Cardiac muscle cell (in vitro differentiated cells and primary cell): ENCODE results near the gene BMX. TPM values are rescaled to one million over a fixed set of nuclear protein-coding genes. Genes with fewer than 3 reads are reported as not detected.

ENCODE experiments used
- DNase-seq, 2 donors: peaks; one replicate each; pipeline versions ENCODE4 v3.0.0 to v3.0.0-alpha.2; 2010 to 2017; ENCODE audit warnings: low read depth in 1 of 2, low spot score in 1 of 2
- H3K27ac ChIP-seq: fragments of 200-600 bp; sonication (generic); 2 replicates; pipeline ENCODE4 v1.5.1; 2016
- H3K27me3 ChIP-seq: fragments of 200-600 bp; sonication (generic); 2 replicates; pipeline ENCODE4 v1.6.0; 2016; ENCODE audit warnings: control low read depth
- H3K36me3 ChIP-seq: fragments of 200-600 bp; sonication (generic); 2 replicates; pipeline ENCODE4 v1.5.1; 2016; ENCODE audit warnings: control low read depth
- H3K4me1 ChIP-seq: fragments of 200-600 bp; sonication (generic); 2 replicates; pipeline ENCODE4 v1.8.1; 2017; ENCODE audit warnings: low read depth, mild to moderate bottlenecking, mixed run types
- H3K4me3 ChIP-seq: fragments of 200-600 bp; sonication (generic); 2 replicates; pipeline ENCODE4 v1.5.1; 2016; ENCODE audit warnings: mild to moderate bottlenecking
- H3K9me3 ChIP-seq: fragments of 200-600 bp; sonication (generic); 2 replicates; pipeline ENCODE4 v1.5.1; 2017; ENCODE audit warnings: low read depth, mild to moderate bottlenecking, control low read depth
- CTCF ChIP-seq: IDR thresholded peaks from 2 replicates; pipeline ENCODE4 v1.5.1; 2012; ENCODE audit warnings: low read depth, mild to moderate bottlenecking, low read length
- polyA plus RNA-seq: library from polyadenylated mRNA; unstranded; fragments of >200 nt; fragmentation: Nextera tagmentation; extraction: Ambion mirVana; gene quantifications from 2 replicates; pipeline ENCODE4 v1.2.1, GENCODE V29; 2016
- total RNA-seq: library from RNA; depleted of rRNA; stranded (reverse); fragments of >200 nt; gene quantifications from 2 replicates; pipeline ENCODE4 v1.2.3, GENCODE V29; 2016

Gene BMX
- total and polyA plus RNA-seq, 2 experiments from 2014 or later = 0.13 TPM; not detected in 1

GRCh38 chrX:15496824-15497223 is 3.8 kb upstream of the BMX start:
- TF ChIP-seq CTCF = no peak
- Histone ChIP-seq H3K27ac (no peak overlapping the region), H3K36me3 (no peaks in the 10 kb centered on the region), H3K4me1 (peaks cover 2% of the 10 kb centered on the region), H3K27me3 (no peaks in the 10 kb centered on the region), H3K4me3 (no peak overlapping the region), H3K9me3 (no peaks in the 10 kb centered on the region)
- no peak for DNase-seq

GRCh38 chrX:15497865-15498264 is 2.7 kb upstream of the BMX start:
- H3K36me3 ChIP-seq = no peaks in the 10 kb centered on the region
- H3K27ac ChIP-seq = no peak overlapping the region
- H3K9me3 ChIP-seq = no peaks in the 10 kb centered on the region
- TF ChIP-seq CTCF = peak; percentile 62
- peak; percentile 69 to 78 for DNase-seq
- H3K4me1 ChIP-seq = peaks cover 2% of the 10 kb centered on the region
- H3K4me3 ChIP-seq = no peak overlapping the region
- H3K27me3 ChIP-seq = no peaks in the 10 kb centered on the region

- Histone ChIP-seq H3K27ac (no peak overlapping the region), H3K27me3 (peaks cover 3% of the 10 kb centered on the region), H3K4me1 (peaks cover 2% of the 10 kb centered on the region), H3K36me3 (no peaks in the 10 kb centered on the region), H3K9me3 (no peaks in the 10 kb centered on the region), H3K4me3 (no peak overlapping the region)
- no peak for TF ChIP-seq CTCF
- no peak for DNase-seq
These were observed 1.9 kb upstream of the BMX start for GRCh38 chrX:15498741-15499140.

GRCh38 chrX:15499976-15500375 is 631 bp upstream of the BMX start:
- H3K4me3 ChIP-seq = no peak overlapping the region
- H3K27ac ChIP-seq = no peak overlapping the region
- H3K36me3 ChIP-seq = no peaks in the 10 kb centered on the region
- DNase-seq = no peak
- TF ChIP-seq CTCF = no peak
- H3K4me1 ChIP-seq = peaks cover 2% of the 10 kb centered on the region
- H3K27me3 ChIP-seq = peaks cover 3% of the 10 kb centered on the region
- H3K9me3 ChIP-seq = no peaks in the 10 kb centered on the region

GRCh38 chrX:15501506-15501905 is 899 bp downstream of the BMX start:
- Histone ChIP-seq H3K4me3 (no peak overlapping the region), H3K4me1 (peaks cover 2% of the 10 kb centered on the region), H3K27me3 (peaks cover 3% of the 10 kb centered on the region), H3K36me3 (no peaks in the 10 kb centered on the region), H3K9me3 (no peaks in the 10 kb centered on the region), H3K27ac (no peak overlapping the region)
- no peak for TF ChIP-seq CTCF
- DNase-seq = no peak

- no peak for TF ChIP-seq CTCF
- no peak for DNase-seq
- Histone ChIP-seq H3K4me1 (no peaks in the 10 kb centered on the region), H3K9me3 (no peaks in the 10 kb centered on the region), H3K36me3 (no peaks in the 10 kb centered on the region), H3K4me3 (no peak overlapping the region), H3K27ac (no peak overlapping the region), H3K27me3 (peaks cover 3% of the 10 kb centered on the region)
These were observed 4.1 kb downstream of the BMX start for GRCh38 chrX:15504661-15505060.
